ENCODE measurements around the gene HMCN1. TPM values are rescaled to one million over a fixed set of nuclear protein-coding genes. Genes with fewer than 3 reads are reported as not detected.

HMCN1 gene
- total RNA-seq, 1 experiment from 2014 or later: 0.31 TPM

GRCh38 chr1:185741551-185741950, 7.4 kb downstream of the HMCN1 start:
- POLR2A ChIA-PET (ENCODE audit: unreplicated experiment): no interaction called here
- Histone ChIP-seq H3K4me2 (no peak overlapping the region), H3K9me2 (ENCODE audit: insufficient read depth) (no peaks in the 10 kb centered on the region), H3K79me2 (ENCODE audit: low read depth) (no peaks in the 10 kb centered on the region), H3F3A (ENCODE audit: insufficient read depth, low read depth) (no peaks in the 10 kb centered on the region), H3K4me3 (no peak overlapping the region), H3K27ac (no peak overlapping the region), H3K36me3 (ENCODE audit: low read depth) (no peaks in the 10 kb centered on the region), H2AFZ (no peak overlapping the region), H3K4me1 (replicated peaks; ENCODE audit: insufficient read depth) (no peaks in the 10 kb centered on the region), H3K9me3 (ENCODE audit: insufficient read depth, low read depth) (no peaks in the 10 kb centered on the region), H3K27me3 (ENCODE audit: insufficient read depth, low read depth) (no peaks in the 10 kb centered on the region), H4K20me1 (ENCODE audit: insufficient read depth) (no peaks in the 10 kb centered on the region)
- CTCF ChIA-PET: no interaction called here
- DNase-seq: no peak
- intact Hi-C loops (cut with micrococcal nuclease; ENCODE audit: unreplicated experiment): no loop called here
- no TSS peak for BruUV-seq (replicated peaks)
- TF ChIP-seq EZH2 (IDR thresholded peaks at IDR 0.05; ENCODE audit: low read depth) (no peak), CTCF (conservative IDR thresholded peaks at IDR 0.05) (no peak)

- H3K9me3 ChIP-seq (ENCODE audit: insufficient read depth, low read depth): no peaks in the 10 kb centered on the region
- POLR2A ChIA-PET (ENCODE audit: unreplicated experiment): no interaction called here
- no peaks in the 10 kb centered on the region for H3K9me2 ChIP-seq (ENCODE audit: insufficient read depth)
- no peak overlapping the region for H2AFZ ChIP-seq
- H3F3A ChIP-seq (ENCODE audit: insufficient read depth, low read depth): no peaks in the 10 kb centered on the region
- H3K27me3 ChIP-seq (ENCODE audit: insufficient read depth, low read depth): no peaks in the 10 kb centered on the region
- H3K27ac ChIP-seq: no peak overlapping the region
- no peak overlapping the region for H3K4me2 ChIP-seq
- BruUV-seq (replicated peaks): no TSS peak
- intact Hi-C loops (cut with micrococcal nuclease; ENCODE audit: unreplicated experiment): no loop called here
- no peak overlapping the region for H3K4me3 ChIP-seq
- H3K4me1 ChIP-seq (replicated peaks; ENCODE audit: insufficient read depth): no peaks in the 10 kb centered on the region
- no peak for DNase-seq
- H3K36me3 ChIP-seq (ENCODE audit: low read depth): no peaks in the 10 kb centered on the region
- no peaks in the 10 kb centered on the region for H3K79me2 ChIP-seq (ENCODE audit: low read depth)
- CTCF ChIA-PET: no interaction called here
- no peaks in the 10 kb centered on the region for H4K20me1 ChIP-seq (ENCODE audit: insufficient read depth)
- TF ChIP-seq CTCF (conservative IDR thresholded peaks at IDR 0.05): no peak
- TF ChIP-seq EZH2 (IDR thresholded peaks at IDR 0.05; ENCODE audit: low read depth): no peak
Observed at GRCh38 chr1:185742403-185742802, 8.2 kb downstream of the HMCN1 start.

GRCh38 chr1:185745165-185745564, 11.0 kb downstream of the HMCN1 start:
- TF ChIP-seq CTCF (conservative IDR thresholded peaks at IDR 0.05) (no peak), EZH2 (IDR thresholded peaks at IDR 0.05; ENCODE audit: low read depth) (no peak)
- Histone ChIP-seq H3K4me1 (replicated peaks; ENCODE audit: insufficient read depth) (no peaks in the 10 kb centered on the region), H3K79me2 (ENCODE audit: low read depth) (no peaks in the 10 kb centered on the region), H3K27me3 (ENCODE audit: insufficient read depth, low read depth) (no peaks in the 10 kb centered on the region), H3K9me2 (ENCODE audit: insufficient read depth) (no peaks in the 10 kb centered on the region), H3K4me3 (no peak overlapping the region), H3K4me2 (no peak overlapping the region), H3F3A (ENCODE audit: insufficient read depth, low read depth) (no peaks in the 10 kb centered on the region), H4K20me1 (ENCODE audit: insufficient read depth) (no peaks in the 10 kb centered on the region), H3K27ac (no peak overlapping the region), H2AFZ (no peak overlapping the region), H3K36me3 (ENCODE audit: low read depth) (no peaks in the 10 kb centered on the region), H3K9me3 (ENCODE audit: insufficient read depth, low read depth) (no peaks in the 10 kb centered on the region)
- intact Hi-C loops (cut with micrococcal nuclease; ENCODE audit: unreplicated experiment): no loop called here
- no TSS peak for BruUV-seq (replicated peaks)
- ChIA-PET CTCF (no interaction called here), POLR2A (ENCODE audit: unreplicated experiment) (no interaction called here)
- DNase-seq: no peak
